ENCODE results near the gene SPSB3.

GRCh38 chr16:1770328-1771187, 11.8 kb downstream of the SPSB3 start:
- TF ChIP-seq, protein P1, sequence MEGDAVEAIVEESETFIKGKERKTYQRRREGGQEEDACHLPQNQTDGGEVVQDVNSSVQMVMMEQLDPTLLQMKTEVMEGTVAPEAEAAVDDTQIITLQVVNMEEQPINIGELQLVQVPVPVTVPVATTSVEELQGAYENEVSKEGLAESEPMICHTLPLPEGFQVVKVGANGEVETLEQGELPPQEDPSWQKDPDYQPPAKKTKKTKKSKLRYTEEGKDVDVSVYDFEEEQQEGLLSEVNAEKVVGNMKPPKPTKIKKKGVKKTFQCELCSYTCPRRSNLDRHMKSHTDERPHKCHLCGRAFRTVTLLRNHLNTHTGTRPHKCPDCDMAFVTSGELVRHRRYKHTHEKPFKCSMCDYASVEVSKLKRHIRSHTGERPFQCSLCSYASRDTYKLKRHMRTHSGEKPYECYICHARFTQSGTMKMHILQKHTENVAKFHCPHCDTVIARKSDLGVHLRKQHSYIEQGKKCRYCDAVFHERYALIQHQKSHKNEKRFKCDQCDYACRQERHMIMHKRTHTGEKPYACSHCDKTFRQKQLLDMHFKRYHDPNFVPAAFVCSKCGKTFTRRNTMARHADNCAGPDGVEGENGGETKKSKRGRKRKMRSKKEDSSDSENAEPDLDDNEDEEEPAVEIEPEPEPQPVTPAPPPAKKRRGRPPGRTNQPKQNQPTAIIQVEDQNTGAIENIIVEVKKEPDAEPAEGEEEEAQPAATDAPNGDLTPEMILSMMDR (IDR thresholded peaks at IDR 0.05): peak in 1 of 6 experiments; percentile 12
- TF ChIP-seq POLR2A (IDR thresholded peaks at IDR 0.05): peak; percentile 57 to 78
